Right lobe of liver (tissue), 6 donors: ENCODE results near the gene ENC1. TPM values are rescaled to one million over a fixed set of nuclear protein-coding genes. Genes with fewer than 3 reads are reported as not detected.

Experiments
- ATAC-seq, 4 donors: fragments of 200-7000 bp; cut with Tn5 transposase; one replicate each; pipeline ENCODE4 v1.9.1; 2020; ENCODE audit warnings: mild to moderate bottlenecking in 4 of 4, moderate library complexity in 4 of 4
- DNase-seq, 3 donors: peaks; one replicate each; pipeline ENCODE4 v3.0.0-alpha.2; 2020
- H3K27ac ChIP-seq, 3 donors: fragments of 200-600 bp; one replicate each; pipeline ENCODE4 v1.8.0; 2022
- H3K27me3 ChIP-seq, 2 donors: fragments of 200-600 bp; one replicate each; pipeline ENCODE4 v1.8.0; 2022
- H3K36me3 ChIP-seq, 4 donors: fragments of 200-600 bp; sonication (generic) in 1 of 4; one replicate each; pipeline versions ENCODE4 v1.5.1 to v1.8.0; 2017 to 2022; ENCODE audit warnings: control low read depth in 1 of 4
- H3K4me1 ChIP-seq, 4 donors: fragments of 200-600 bp; sonication (generic) in 1 of 4; one replicate each; pipeline versions ENCODE4 v1.5.1 to v1.8.0; 2017 to 2022; ENCODE audit warnings: control low read depth in 1 of 4
- H3K4me3 ChIP-seq, 3 donors: fragments of 200-600 bp; one replicate each; pipeline ENCODE4 v1.8.0; 2022
- H3K9me3 ChIP-seq, 4 donors: fragments of 200-600 bp; sonication (generic) in 1 of 4; one replicate each; pipeline versions ENCODE4 v1.5.1 to v1.8.0; 2017 to 2022; ENCODE audit warnings: control low read depth in 1 of 4
- POLR2A ChIP-seq: fragments of 450-650 bp; IDR thresholded peaks from one replicate; pipeline ENCODE4 v1.6.1; 2017; ENCODE audit warnings: antibody characterized with exemption, mild to moderate bottlenecking
- WGBS: methylation state at CpG from one replicate; pipeline ENCODE4 v1.1.6; 2018; ENCODE audit warnings: low coverage, low lambda C conversion rate; ENCODE audit not compliant: insufficient coverage; ENCODE audit errors: missing lambda C conversion rate; 5-methylcytosine and 5-hydroxymethylcytosine counted together
- intact Hi-C, 2 donors: fragments of 100-400 bp; cut with DNase I; formaldehyde crosslinking; loops; one replicate each; pipeline versions ENCODE4 v1.11.2 to v1.14.1; 2022
- total RNA-seq, 6 experiments: library from RNA; depleted of rRNA in 2 of 6; stranded (reverse); fragments of >200 nt in 2 of 6; fragmentation: NEBNext Ultra II Directional in 3 of 6; extraction: Animal tissue kit (Norgen Biotek cat#: 25700) in 3 of 6; gene quantifications; one replicate each; pipeline versions ENCODE4 v1.1.0 to v1.2.4, GENCODE V29; 2016 to 2023
- TF ChIP-seq, protein P1 (sequence below), 4 donors: fragments of 200-600 bp in 3 of 4; fragments of 450-650 bp in 1 of 4; IDR thresholded peaks; one replicate each; pipeline versions ENCODE4 v1.5.1 to v1.8.0; 2016 to 2022; ENCODE audit warnings: antibody characterized with exemption in 4 of 4, mild to moderate bottlenecking in 2 of 4
- donor health status: DM: no; HTN: yes; CAD: no.
- donor health status: DM: no; HTN: no; CAD: no.
- donor health status: DM: no; HTN: no; CAD: no.
- donor health status: DM: no; HTN: yes; CAD: no.
- donor health status: DM: no; HTN: yes; CAD: no.

ENC1 gene
- total RNA-seq, 6 experiments from 2014 or later: 4.5 to 6.8 (median 5.5) TPM

GRCh38 chr5:74619308-74619707, 21.2 kb downstream of the ENC1 start:
- DNase-seq (no peak), ATAC-seq (peak in 2 of 4 donors; percentile 20 to 23)
- 0% methylated on average over 1 of the region's 1 CpG for WGBS
- intact Hi-C loops: no loop called here
- Histone ChIP-seq H3K36me3 (no peaks in the 10 kb centered on the region), H3K4me3 (no peak overlapping the region), H3K4me1 (peaks cover 0 to 8% (median 0%) of the 10 kb centered on the region in 4 donors), H3K9me3 (no peaks in the 10 kb centered on the region), H3K27ac (no peak overlapping the region), H3K27me3 (no peaks in the 10 kb centered on the region)
- TF ChIP-seq, protein P1, sequence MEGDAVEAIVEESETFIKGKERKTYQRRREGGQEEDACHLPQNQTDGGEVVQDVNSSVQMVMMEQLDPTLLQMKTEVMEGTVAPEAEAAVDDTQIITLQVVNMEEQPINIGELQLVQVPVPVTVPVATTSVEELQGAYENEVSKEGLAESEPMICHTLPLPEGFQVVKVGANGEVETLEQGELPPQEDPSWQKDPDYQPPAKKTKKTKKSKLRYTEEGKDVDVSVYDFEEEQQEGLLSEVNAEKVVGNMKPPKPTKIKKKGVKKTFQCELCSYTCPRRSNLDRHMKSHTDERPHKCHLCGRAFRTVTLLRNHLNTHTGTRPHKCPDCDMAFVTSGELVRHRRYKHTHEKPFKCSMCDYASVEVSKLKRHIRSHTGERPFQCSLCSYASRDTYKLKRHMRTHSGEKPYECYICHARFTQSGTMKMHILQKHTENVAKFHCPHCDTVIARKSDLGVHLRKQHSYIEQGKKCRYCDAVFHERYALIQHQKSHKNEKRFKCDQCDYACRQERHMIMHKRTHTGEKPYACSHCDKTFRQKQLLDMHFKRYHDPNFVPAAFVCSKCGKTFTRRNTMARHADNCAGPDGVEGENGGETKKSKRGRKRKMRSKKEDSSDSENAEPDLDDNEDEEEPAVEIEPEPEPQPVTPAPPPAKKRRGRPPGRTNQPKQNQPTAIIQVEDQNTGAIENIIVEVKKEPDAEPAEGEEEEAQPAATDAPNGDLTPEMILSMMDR (IDR thresholded peaks at IDR 0.05): no peak
- TF ChIP-seq POLR2A: no peak

DNA sequence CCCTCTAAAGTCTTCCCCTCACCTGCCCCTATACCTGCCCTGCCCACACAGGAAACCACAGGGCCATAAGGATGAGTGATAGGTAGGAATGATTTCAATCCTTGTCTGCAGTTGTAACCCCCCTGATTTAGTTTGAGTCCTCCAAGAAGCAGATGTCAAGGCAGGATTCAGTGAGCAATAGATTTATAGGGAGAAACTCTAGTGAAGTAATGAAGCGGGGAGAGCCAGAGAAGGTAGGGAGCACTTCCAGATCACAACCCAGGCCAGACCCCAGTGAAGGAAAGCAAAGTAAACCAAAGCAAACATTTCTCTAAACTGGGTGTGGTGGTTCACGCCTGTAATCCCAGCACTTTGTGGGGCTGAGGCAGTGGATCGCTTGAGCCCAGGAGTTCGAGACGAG, 22.4 kb downstream of the ENC1 start:
- Histone ChIP-seq H3K27me3 (no peaks in the 10 kb centered on the region), H3K4me1 (peaks cover 0 to 8% (median 0%) of the 10 kb centered on the region in 4 donors), H3K27ac (no peak overlapping the region), H3K4me3 (no peak overlapping the region), H3K9me3 (no peaks in the 10 kb centered on the region), H3K36me3 (no peaks in the 10 kb centered on the region)
- TF ChIP-seq, protein P1 (IDR thresholded peaks at IDR 0.05): no peak
- TF ChIP-seq POLR2A: no peak
- ATAC-seq (no peak), DNase-seq (no peak)
- WGBS: 96% methylated on average over 4 of the region's 5 CpGs
- intact Hi-C loops: no loop called here

DNA sequence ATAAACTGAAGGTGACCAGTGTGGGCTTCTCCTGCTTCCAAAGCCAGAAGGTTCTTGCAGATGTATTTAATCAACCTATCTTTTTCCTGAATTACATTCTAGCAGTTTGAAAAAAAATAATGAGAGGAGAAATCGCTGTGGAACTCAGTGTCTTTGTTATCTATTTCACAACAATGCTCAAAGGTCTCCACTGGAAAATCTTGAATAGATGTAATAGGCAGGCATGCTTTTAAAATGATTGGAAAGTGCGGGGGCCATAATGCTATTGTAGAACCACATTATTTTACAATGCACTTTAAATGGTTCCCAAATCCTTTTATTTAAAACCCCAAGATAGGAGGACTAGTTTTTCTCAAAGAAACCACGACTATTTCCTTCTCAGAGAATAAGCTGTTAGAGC, 23.3 kb downstream of the ENC1 start:
- H3K27me3 ChIP-seq: no peaks in the 10 kb centered on the region
- H3K4me1 ChIP-seq: peaks cover 0 to 8% (median 0%) of the 10 kb centered on the region in 4 donors
- peak in 3 of 4 donors; percentile 17 to 62 (median 53) for ATAC-seq
- WGBS: 29% methylated on average over 3 of the region's 3 CpGs
- H3K27ac ChIP-seq: no peak overlapping the region
- intact Hi-C loops: no loop called here
- no peak for DNase-seq
- no peak overlapping the region for H3K4me3 ChIP-seq
- TF ChIP-seq, protein P1 (IDR thresholded peaks at IDR 0.05): no peak
- TF ChIP-seq POLR2A: no peak
- H3K36me3 ChIP-seq: no peaks in the 10 kb centered on the region
- H3K9me3 ChIP-seq: no peaks in the 10 kb centered on the region

DNA sequence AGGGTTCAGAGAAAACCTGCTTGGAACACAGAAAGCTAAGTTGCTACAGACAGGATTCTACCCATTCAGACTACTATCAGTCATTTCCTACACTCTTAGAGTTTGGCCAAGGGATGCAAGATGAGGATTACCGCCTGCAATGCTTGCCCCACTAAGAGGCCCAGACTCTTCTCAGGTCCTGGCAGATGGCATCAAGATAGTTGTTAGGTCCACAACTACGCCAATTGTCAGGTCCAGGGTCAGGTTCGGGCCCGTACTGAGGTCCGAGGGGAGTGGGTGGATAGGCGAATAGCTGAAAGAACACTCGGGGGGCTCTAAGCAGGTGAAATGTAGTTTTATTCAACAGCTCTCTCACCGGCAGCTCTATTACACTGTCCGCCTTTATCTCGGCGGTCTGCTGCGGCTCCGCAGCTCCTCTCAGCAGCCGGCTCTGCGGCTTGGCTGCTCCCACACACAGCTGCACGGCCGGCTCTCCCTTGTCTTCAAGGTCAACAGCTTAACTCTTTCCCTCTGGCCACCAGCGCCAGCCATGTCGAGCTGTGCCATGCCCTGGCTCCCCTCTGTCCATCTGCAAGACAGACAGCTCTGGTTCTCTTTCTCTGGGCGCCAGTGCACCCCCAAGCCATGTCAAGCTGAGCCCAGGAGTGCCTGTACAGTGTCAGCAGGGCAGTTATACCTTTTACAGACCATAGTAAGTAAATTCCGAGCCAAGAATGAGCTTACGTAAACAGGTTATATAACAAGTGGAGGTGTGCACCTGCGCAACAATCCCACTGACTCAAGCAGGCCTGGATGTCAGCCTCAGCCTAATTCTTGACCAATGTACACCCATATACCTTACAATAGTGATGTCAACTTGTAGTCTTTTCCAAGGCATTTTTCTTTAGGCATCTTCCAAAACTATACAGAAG, 24.0 kb downstream of the ENC1 start:
- H3K4me3 ChIP-seq: no peak overlapping the region
- 82% methylated on average over 11 of the region's 23 CpGs for WGBS
- no peaks in the 10 kb centered on the region for H3K36me3 ChIP-seq
- ATAC-seq: peak in 3 of 4 donors; percentile 21 to 50 (median 33)
- H3K27ac ChIP-seq: no peak overlapping the region
- TF ChIP-seq, protein P1 (IDR thresholded peaks at IDR 0.05): no peak
- no peak for TF ChIP-seq POLR2A
- intact Hi-C loops: no loop called here
- DNase-seq: no peak
- H3K27me3 ChIP-seq: no peaks in the 10 kb centered on the region
- H3K4me1 ChIP-seq: peaks cover 0 to 8% (median 0%) of the 10 kb centered on the region in 4 donors
- H3K9me3 ChIP-seq: no peaks in the 10 kb centered on the region
